Activated gamma-delta T cell (primary cell): ENCODE results near the gene CHN2.

ENCODE experiments used
- DNase-seq: peaks from one replicate; lab custom pipeline; 2025; lab: John Stamatoyannopoulos, UW

The CHN2 gene

DNA sequence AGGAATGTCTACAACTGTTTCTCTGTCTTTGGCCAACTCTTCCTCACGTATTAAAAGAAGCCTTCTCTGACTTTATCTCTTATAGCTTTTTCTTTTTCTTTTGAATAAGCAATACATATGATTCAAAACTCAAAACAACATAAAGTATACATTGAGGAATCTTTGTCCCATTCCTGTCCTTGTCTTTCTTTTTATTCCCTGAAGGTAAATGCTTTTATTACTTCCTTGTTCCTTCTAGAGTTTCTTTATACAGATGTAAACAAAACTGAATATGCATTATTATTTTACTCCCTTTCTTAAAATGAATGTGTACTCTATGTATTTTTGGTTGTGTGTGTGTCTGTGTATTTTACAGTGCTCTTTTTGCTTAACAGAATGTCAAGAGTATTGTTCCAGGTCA is 170.1 kb downstream of the CHN2 start:
- no peak for DNase-seq

DNA sequence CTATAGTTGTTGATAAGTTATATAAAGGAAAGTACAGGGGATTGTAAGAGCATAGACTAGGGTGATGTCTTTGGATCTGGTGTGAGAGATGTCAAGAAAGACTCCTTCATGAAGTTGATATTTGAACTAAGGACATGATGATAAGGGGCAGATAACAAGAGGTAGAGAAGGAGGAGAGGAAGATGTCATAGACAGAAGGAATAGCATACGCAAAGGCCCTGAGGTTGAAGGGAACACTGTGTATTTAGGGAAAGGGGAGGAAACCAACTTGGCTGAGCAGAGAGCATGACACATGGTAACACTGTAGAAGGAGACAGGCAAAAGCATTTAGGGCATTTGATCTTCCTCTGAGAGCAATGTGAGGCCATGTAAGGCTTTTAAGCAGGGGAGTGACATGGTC is 170.8 kb downstream of the CHN2 start:
- no peak for DNase-seq

DNA sequence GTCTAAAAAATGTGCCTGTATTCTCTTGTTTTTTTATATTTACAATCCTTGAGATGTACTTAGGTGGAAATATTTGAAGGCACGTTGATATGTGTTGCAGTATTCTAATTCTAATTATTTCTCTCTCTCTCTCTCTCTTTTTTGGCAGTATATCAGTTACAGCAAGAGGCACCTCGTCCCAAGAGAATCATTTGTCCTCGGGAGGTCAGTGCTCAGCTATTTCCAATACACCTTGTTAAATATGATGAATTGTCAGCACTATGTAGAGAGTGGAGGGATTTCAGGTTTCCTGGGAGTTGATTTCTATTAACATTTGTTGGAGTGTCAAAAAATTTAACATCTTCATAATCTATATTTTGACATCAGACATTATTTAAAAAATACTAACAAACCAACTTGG is 173.2 kb downstream of the CHN2 start:
- no peak for DNase-seq

DNA sequence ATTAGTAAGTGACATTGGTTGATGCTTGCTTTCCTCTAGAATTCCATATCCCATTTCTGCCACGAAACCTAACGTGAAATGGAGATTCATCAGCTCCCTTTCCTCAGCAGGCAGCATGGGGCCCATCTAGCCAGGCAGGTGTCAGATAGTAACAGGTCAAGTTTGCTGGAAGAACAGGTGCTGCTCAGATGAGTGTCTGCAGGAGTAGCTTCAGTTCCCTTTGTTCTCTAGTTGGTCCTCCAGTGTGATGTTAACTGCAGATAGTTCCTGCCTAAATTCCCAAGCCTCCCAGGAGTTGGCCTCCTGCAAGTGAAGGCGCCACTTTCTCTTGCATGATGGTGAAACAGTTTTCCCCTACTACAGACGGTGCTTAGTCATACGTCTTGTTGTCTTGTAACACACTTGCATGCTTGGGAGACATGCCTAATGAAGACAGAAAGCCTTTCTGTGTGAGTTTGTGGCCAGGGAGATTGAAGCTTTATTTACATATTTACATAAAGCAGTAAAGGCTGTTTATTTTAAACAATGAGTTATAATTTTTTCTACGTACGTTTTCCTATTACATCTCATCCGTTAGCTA is 175.4 kb downstream of the CHN2 start:
- no peak for DNase-seq

DNA sequence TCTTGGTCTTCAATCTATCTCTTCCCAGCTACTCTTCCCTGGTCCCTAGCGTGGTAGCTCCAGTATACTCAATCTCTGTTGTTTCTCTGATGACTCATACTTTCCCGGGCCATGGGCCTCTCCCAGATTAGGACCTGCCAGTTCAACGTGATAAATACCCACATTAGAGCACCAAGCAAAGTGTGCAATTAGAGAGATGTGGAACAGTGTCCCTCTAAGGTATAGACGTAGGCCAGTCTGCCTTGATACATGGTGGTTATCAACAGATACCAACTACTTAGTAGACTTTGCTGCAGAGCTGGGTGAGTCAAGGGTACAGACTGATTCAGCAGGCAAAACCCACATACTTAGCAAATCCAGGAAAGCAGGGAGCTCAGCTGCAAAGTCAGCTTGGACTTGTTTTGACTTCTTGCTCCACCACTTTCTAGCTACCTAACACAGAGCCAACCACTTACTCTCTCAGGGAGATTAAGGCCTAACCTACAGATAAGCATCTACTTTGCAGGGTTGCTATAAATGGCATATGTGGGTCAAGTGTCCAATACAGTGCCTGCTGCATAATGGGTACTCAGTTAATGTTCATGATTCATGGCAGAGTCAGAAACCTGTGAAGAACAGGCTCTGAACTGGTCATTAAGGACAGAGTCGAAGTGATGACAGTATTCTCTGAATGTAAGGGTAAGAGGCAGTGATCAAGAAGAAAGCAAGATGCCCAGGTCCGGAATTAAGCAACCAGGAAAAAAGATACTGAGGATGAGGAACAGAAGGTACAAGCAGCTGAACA is 176.1 kb downstream of the CHN2 start:
- DNase-seq = no peak

DNA sequence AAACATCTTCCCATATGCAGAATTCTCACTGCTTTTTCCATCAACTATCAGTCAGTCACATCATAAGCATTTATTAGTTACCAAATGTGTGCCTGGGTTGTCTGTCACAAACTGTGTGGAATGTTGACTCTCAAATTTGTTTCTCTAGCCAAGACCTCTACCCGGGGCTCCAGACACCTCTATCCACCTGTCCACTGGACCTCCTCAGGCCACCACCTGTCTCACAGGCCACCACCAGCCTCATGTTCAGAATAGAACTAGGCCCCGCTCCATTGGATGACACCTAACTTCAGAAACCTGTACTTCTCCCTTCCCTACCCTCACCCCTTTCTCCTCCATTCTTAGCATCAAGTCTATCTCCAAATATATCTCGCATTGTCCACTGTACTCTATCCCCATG is 176.9 kb downstream of the CHN2 start:
- no peak for DNase-seq

DNA sequence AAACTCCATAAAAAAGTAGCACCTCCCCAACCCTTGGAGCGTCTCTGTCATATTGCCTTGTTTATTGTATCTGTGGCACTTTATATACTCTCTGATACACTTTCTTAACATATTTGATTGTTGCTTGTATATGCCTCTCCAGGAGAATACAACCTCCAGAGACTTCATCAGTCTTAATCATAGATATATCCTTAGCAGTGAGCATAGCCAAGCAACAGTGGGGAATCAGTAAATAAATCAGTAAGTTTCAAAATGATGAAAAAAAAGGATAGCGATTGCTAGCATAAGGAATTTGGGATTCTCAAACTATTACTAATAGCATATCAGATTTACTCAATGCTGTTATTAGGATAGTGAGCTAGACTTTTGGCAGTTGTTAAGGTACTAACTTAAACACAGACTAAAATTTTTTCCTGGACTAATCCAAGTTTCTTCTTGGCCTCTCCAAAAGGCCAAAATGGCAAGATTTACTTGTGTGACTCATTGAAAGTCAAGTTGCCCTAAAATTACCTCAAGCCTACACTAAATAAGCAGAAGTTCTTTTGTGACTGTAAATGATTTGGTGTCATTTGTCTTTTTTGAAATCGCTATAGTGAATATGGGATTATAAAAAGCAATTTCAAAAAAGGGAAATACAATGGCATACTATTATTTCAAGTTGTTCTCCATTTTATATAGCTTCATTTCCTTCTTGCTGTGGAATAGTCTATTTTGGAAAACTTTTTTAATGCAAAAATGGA is 177.9 kb downstream of the CHN2 start:
- no peak for DNase-seq

DNA sequence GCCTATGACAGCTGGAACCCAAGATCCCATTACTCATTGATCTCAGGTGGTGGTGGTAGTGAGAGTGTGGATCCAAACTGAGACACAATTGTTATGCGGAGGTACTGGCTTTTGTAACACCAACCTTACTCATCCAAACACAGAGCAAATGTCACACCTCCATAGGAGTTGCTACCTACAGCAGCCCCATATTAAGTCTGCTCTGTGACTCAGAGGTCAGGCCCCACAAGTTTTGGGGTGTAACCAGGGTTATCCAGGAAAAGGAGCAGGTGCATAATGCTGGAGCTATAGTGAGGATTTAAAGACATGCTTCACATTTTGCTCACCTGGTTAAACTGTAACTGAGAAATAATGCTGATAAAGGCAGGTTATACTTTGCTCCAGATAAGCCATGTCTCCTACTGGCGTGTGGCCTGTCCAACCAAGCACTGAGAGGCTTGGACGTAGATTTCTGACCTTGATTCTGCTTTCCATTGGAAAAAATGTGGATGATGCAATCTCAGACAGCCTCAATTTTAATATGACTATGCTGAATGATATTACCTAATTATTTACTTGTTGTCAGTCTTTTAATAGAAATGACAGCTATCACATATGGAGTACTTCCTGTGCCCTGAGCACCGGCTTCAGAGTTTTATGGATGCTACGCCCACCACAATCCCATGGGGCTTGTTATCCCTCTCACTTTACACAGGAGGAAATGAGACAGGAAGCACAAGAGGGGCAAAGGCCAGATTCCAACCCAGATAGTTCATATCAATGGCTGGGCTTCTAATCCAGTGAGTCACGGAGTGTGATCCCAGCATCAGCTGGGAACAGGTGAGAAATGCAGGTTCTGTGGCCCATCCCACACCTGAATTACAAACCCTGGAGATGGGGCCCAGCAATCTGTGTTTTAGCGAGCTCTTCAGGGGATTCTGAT is 181.3 kb downstream of the CHN2 start:
- DNase-seq = no peak

DNA sequence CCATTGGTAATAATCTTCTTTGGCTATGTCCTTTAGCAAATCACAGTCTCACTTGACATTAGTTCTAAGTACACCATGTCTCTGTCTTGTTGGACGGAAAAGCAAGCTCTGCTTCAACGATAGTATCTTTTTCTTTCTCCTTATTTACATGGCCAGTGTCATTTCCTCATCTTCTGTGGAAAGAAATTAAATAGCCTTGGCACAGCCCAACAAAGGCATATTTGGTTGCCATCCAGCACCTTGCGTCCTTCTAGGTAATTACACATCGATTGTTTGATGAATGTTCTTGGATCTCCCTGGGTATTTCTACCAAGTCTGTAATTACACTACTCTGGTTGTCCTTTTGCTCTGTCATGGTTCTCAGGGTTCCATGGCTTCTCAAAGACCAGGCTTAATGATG is 183.1 kb downstream of the CHN2 start:
- no peak for DNase-seq

DNA sequence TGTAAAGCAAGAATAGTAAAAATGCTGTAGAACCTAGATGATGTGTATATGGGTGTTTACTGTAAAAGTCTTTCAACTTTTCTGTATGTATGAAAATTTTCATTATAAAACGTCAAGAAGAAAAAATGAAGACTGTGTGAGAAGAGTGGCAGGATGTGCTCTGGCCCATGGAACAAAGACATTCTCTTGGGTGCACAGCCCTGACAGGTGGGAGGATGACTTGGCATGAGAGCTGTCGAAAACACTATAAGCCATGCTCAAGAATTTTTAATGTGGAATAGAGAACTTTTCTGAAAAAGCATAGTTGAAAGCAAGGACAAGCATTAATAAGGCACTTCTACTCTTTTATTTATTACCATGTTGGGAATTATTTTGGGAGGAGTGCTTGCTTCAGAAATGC is 185.0 kb downstream of the CHN2 start:
- no peak for DNase-seq

DNA sequence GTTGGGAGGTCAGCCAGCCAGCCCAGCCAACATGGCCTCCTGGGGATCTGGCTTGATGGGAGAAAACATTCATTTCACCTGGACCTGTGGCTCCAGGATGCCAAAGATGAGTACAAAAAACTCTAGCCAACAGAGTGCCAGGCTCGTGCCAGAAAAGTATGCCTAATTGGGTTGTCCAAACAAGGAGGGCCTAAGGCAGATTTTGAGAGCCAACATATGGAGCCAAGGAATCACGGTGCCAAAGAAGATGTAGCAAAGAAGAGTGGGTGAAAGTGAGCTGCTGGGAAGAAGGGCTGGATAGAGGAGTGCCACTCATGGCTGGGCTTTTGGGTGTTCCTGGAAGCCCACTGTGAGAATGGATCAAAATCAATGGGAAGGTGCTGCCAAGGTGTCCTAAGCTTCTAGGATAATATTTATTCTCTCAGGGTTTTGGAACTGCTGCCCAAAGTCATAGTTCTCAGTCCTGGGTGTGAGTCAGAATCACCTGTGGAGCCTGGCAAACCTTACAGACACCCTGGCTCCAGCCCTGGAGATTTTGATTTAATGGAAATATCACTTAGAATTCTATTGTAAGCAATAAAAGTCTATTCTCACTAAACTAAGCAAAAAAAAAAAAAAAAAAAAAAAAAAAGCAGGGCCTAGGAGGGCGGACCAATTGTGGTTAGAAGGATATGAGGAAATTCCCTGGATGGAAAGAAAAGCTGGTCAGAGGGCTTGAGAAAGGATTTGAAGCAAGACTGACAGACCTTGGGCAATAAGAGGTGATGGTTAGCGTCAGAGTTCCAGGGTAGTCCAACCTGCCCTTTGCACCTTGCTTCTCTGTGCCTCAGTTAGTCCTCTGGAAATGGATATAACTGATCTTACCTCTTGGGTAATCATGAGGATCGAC is 186.9 kb downstream of the CHN2 start:
- DNase-seq = no peak

DNA sequence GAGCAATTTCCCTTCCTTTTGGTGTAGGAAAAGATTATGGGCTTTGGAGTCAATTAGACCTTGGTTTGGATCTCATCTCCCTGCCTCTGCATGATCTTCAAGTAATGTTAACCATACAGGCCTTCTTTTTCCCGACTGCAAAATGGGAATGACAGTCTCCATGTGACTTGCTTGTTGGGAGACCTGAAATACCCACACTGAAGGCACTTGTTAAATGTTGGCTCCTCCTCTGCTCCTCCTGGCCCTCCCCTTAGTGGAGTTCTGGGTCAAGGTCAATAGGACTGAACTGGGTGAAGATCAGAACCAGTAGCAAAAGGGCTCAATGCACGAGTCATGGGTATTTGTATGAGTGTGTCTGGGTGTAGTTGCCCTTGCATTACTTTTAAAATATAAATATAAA is 189.7 kb downstream of the CHN2 start:
- no peak for DNase-seq

DNA sequence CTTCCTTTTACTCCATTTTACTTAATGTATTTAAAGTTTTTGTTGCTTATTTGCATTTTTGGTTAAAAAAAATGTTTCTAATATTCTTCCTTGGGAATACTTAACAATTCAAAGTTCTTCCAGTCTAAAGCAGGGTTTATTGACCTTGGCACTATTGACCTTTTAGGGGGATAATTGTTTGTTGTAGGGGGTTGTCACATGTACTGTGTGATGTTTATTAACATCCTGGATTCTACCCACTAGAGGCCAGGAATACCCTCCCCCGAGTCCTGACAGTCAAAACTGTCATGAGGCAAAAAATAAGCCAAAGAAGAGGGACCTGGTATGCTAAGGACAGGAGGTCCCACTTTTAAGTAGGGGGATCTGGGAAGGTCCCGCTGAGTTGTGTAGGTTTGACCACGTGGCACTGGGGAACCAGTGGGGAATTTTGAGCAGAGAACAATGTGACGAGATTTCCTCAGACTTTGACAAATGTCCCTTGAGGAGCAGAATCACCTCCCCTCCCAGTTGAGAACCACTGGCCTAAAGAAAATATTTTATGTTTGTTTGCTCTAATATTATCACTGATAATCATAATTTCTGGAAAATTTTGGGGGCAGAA is 190.7 kb downstream of the CHN2 start:
- DNase-seq = no peak

DNA sequence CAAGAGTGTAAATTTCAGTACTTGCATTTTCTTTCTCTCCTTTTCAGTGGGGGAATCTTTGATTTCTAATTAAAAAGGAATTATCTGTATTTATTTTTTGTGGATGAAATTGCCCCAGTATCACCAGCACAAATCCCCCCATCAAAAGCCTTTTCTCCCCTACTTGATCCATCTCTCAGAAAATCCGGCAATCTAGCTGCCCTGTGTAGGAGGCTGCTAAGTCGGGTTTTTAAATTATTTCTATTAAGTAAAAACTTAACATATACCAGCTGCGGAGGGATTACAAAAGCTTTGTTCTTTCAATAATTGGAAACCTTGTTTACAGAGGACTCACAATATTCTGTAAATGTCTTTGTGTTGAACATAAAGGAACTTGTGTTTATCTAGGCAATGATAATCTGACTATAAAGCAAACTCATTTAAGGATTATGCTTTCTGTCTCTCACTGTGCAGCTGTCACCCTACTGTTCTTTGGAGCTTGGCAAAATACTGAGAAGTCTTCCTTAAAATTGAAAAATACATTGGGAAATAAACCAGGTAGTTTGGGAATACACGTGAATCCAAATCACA is 191.7 kb downstream of the CHN2 start:
- no peak for DNase-seq

DNA sequence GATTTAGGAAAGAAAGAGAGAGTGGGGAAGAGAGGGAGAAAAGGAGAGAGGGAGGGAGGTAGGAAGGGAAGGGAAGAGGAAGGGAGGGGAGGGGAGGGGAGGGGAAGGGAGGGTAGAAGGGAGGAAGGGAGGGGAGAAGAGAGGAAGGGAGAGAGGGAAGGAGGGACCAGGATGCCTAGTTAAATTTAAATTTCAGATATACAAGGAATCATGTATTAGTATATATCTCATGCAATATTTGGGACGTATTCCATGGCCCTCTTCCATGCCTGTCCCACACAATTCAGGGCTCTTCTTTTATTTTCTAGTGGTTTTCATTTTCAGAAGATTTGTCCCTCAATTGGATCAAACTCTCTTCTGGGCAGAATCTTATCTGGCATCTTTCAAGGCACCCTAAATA is 196.7 kb downstream of the CHN2 start:
- no peak for DNase-seq

DNA sequence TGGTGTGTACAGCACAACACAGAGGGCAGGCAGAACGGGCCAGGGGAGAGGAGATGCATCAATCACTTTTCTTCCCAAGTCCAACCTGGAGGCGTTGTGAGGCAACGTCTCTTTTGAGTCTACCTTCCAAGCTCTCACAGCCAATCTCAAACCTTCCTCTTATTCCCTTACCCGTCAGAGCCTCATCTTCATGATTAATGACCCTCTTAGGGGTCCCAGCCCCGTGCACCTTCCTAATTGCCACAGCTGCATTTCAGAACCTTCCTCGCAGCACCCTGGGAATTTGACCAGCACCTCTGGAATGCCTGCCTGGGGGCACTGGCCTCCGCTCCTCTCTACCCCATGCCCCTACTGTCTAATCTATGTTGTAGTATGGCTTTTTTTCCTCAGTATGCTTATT is 199.7 kb downstream of the CHN2 start:
- DNase-seq = no peak

DNA sequence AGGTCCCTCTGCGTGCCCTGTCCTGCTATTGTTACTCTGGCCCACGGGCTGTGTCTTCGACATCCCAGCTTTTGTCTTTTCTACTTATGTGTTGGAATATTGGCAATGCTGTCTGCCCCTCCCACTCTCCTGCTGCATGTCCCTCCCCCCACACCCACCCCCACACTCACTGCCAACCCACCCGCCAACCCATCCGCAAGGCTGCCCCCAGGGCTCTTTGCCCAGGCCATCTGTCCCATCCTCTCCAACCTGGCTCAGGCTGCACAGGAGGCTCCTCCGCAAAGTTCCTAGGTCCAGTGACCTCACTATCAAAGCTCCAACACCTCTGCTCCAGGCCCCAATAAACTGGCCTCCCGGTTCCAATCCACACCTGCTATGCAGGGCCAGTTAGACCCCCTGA is 202.0 kb downstream of the CHN2 start:
- DNase-seq = no peak

DNA sequence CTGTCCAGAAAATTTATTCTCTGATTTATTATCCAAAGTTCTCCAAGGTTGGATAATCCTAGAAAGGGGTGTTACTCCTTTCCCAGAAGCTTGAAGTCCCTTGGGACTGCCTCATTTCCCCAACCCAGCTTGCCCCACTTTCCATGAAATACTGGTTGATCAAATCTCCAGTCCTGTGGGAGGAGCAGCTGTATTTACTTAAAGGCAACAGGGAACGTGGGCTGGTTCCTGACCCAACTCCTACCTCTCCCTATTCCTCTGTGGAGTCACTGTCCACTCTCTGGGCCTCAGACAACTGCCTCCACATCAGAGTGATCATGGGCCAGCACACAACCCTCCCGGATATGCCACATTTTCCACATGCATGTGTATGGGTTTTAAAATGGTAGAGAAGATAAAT is 202.8 kb downstream of the CHN2 start:
- DNase-seq = no peak

DNA sequence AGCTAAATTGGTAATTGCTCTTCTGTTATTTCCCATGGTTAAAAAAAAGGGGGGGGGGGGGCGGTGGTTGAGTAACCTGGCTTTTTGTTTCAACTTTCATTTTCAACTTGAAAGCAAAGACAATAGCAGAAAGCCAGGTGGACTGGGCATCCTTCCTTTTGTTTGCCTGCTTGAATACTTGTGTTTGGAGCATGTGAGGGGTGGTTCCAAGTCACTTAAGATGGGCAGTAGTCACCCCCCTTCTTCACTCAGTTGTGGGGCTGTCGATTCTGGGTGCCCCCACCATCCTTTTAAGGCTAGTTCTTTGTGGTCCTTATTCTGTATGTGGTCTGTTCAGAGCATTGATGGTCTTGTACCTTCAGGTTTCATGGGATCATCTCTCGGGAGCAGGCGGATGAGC is 203.4 kb downstream of the CHN2 start:
- no peak for DNase-seq

DNA sequence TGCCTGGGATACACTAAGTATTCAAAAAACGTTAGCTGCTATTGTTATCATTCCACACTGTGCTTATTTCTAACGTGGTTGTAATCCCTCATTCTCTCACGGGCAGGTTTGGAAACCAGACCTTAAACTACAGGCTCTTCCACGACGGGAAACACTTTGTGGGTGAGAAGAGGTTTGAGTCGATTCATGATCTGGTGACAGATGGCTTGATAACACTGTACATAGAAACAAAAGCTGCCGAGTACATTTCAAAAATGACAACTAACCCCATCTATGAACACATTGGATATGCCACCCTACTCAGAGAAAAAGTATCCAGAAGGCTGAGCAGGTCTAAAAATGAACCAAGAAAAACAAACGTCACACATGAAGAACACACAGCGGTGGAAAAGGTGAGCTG is 205.9 kb downstream of the CHN2 start:
- no peak for DNase-seq
